HG03064 (cell line): Measurements from ENCODE around the gene SOX13.

Source experiments
- ATAC-seq: cut with Tn5 transposase; IDR thresholded peaks from one replicate; pipeline ENCODE4 v1.9.1; 2021; ENCODE audit warnings: low read depth; ENCODE audit not compliant: unreplicated experiment

SOX13 gene

DNA sequence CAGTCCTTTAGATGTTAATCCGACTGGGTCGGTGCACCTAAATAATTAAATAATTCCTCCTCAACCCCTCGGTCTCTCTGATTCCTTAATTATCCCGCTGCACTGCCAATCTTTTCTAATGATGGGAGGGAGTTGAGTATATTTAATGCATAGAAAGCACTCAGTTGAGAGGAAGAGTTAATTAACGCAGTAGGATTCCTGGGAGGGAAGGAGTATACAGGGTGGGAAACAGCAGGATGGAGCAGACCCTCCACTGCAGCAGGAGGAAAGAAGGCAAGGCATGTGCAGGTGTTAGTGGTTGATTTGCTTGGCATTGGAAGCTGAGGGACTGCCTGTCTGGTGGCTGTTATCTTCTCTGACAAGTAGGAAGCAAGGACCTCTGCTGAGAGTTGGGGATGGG, 103.1 kb downstream of the SOX13 start:
- ATAC-seq = no peak

DNA sequence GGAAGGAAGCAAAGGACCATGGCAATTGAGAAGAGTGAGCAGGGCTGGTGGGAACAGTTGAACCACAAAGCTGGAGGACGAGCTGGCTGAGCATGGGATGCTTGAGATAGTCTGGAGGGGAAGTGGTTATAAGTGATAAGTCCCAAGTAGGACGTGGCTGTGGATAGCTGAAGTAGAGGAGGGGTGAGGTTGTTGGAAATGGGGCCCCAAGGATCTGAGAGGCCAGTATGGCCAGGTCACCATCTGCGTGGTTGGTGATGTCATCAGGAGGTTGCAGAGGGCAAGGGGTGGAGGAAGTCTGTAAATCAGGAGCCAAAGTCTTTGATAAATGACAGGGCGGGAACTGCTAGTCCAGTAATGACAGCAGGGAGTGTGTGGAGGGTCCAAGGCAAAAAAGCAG, 104.2 kb downstream of the SOX13 start:
- no peak for ATAC-seq
